NCI-H345 treated with DMSO at 0.1 percent for 48 hours (cell line): ENCODE results near the gene TIPIN.
"Not testable (repeated sequence)": the region's sequence is repeated elsewhere in the genome, so short reads cannot be mapped to it uniquely, and the experiment has no call there.

Experiments
- DNase-seq: peaks from one replicate; lab custom pipeline; 2025; ENCODE audit not compliant: unreplicated experiment; lab: John Stamatoyannopoulos, UW

TIPIN gene

DNA sequence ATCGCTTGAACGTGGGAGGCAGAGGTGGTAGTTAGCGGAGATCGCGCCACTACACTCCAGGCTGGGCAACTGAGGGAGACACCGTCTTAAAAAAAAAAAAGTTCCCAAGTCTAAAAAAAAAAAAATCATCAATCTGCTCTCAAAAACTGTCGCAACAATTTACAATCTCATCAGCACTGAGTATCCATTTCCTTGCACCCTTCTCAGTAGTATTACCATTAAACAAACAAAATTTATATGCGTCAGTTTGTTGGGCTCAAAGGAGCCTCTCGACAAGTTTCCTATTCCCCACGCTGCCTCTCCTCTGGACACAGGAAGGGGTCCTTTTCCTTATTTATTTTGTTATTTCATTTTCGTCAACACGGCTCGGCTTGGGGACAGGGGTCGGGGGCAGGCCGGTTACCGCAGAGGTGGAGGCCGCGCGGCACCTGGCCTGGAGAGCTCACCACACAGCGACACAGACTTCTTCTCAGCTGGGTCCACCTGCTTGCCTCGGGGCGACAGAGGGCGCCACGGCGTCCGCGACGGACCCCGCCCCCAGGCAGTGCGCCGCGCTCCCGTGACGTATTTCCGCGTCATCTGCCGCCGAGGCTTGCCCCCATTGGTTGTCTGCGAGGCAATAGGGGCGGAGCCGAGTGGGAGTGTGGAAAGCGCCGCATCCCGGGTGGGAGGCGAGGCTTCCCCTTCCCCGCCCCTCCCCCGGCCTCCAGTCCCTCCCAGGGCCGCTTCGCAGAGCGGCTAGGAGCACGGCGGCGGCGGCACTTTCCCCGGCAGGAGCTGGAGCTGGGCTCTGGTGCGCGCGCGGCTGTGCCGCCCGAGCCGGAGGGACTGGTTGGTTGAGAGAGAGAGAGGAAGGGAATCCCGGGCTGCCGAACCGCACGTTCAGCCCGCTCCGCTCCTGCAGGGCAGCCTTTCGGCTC lies 30.0 kb upstream of the TIPIN start, which contains the start of gene MAP2K1:
Gene MAP2K1 (plus strand): TSS at position 709 of the 920 bp plus-strand sequence. CDS start 436 bp downstream, outside the sequence.
- DNase-seq: peak; percentile 91

DNA sequence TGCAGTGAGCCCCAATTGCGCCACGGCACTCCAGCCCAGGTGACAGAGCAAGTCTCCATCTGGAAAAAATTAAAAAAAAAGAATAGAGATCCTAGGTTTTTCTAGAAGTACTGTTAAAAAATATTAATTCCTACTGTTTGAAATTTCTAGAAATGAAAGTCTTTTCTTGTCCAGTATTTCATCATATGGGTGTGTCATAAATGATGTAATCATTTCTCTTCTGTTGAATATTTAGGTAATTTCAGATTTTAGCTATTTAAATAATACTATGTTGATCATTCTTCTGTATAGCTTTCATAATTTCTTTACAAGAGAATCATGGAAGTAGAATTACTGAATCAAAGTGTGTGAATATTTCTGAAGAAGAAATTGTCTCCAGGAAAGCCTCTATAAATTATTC lies 24.9 kb upstream of the TIPIN start:
- not testable (repeated sequence) for DNase-seq

DNA sequence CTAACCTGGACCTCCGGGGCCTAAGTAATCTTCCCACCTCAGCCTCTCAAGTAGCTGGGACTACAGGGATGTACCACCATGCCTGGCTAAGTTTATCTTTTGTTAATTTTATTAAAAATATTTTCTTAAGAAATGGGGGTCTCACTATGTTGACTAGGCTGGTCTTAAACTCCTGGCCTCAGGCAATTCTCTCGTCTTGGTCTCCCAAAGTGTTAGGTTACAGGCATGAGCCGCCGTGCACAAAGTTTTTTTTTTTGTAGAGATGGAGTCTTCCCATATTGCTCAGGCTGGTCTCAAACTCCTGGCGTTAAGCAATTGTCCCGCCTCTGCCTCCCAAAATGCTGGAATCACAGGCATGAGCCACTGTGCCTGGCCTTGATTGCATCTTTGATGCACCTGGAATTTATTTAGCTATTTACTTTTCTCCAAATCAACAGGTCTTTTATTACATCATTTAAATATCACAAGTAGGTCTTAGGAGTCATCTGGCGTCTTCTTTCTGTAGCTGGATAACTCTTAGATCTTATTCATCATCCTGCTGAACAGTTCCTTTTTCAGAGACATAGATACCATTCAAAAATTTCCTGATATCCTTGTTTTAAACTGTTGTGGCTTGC lies 22.4 kb upstream of the TIPIN start:
- no peak for DNase-seq

DNA sequence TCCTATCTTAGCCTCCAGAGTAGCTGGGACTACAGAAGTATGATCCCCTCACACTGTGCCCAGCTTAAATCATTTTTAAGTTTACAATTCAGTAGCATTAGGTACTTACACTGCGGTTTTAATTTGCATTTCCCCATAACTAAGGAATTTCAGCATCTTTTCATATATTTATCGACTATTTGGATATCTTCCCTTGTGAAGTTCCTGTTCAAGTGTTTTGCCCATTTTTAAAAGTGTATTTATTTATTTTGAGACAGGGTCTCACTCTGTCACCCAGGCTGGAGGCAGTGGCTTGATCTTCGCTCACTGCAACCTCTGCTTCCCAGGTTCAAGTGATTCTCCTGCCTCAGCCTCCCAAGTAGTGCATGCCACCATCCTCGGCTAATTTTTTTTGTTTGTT lies 17.7 kb upstream of the TIPIN start:
- no peak for DNase-seq

GRCh38 chr15:66369773-66370651 lies 13.5 kb upstream of the TIPIN start:
- DNase-seq: no peak

- no peak for DNase-seq
Observed at GRCh38 chr15:66364944-66365528, 8.6 kb upstream of the TIPIN start.

DNA sequence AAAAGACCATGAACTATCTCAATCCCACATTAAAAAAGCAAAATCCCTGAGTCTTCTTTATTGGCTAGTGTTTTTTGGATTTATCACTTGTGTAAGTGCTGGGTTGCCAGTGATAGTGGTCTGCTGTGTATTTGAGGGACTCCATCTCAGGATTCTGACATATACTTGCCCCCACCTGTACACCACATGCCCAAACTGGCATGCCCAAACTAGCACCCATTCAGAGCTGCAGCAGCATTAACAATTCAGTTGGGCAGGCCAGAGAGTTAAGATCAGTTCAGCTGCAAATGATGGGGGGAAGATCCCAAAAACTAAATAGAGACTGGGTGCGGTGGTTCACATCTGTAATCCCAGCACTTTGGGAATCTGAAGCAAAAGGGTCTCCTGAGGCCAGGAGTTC lies 6.3 kb upstream of the TIPIN start:
- no peak for DNase-seq

DNA sequence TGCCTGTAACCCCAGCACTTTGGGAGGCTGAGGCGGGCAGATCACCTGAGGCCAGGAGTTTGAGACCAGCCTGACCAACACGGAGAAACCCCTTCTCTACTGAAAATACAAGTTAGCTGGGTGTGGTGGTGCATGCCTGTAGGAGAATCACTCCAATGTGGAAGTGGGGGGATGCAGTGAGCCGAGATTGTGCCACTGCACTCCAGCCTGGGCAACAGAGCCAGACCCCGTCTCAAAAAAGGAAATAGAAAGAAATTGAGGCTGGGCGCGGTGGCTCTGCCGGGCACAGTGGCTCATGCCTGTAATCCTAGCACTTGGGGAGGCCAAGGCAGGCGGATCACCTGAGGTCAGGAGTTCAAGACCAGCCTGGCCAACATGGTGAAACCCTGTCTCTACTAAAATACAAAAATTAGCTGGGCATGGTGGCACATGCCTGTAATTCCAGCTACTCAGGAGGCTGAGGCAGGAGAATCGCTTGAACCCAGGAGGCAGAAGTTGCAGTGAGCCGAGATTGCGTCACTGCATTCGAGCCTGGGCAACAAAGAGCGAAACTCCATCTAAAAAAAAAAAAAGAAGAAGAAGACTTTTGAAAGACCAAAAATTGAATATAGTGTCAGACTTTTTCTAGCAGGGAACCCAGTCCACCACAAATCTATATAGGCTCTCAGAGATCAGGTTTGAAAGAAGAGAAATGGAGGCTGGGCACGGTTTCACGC lies 5.4 kb upstream of the TIPIN start:
- not testable (repeated sequence) for DNase-seq

GRCh38 chr15:66359740-66360139 lies 3.3 kb upstream of the TIPIN start:
- no peak for DNase-seq

- DNase-seq: no peak
Observed at GRCh38 chr15:66356077-66356358, 467 bp downstream of the TIPIN start.

GRCh38 chr15:66348530-66348929 lies 8.0 kb downstream of the TIPIN start:
- not testable (repeated sequence) for DNase-seq

DNA sequence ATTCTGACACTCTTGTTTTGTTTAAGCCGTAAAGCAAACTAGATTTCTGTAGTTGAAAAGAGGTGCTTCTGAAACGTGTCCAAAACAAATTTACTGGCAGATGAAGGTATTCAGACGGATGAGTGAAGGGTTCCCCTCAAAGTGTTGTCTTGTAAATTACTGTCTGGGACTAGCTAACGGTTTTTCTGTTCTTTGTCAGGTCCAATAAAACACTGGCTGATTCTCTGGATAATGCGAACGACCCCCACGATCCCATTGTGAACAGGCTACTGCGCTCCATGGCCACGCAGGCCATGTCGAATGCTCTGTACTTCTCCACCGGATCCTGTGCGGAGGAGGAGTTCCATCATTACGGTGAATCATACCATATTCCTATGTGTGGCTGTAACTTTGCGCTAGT lies 27.7 kb downstream of the TIPIN start:
- no peak for DNase-seq

DNA sequence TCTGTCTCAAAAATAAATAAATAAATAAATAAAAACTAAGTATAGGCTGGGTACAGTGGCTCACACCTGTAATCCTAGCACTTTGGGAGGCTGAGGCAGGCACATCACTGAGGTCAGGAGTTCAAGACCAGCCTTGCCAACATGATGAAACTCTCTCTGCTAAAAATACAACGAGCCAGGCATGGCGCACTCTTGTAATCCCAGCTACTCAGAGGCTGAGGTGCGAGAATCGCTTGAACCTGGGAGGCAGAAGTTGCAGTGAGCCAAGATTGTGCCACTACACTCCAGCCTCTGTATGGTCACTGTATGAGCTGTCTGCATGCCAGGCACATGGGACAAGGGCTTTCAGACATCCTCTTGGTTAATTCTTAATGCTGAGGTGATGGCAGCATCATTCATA lies 28.7 kb downstream of the TIPIN start:
- no peak for DNase-seq

GRCh38 chr15:66326051-66326450 lies 30.4 kb downstream of the TIPIN start:
- DNase-seq: no peak

DNA sequence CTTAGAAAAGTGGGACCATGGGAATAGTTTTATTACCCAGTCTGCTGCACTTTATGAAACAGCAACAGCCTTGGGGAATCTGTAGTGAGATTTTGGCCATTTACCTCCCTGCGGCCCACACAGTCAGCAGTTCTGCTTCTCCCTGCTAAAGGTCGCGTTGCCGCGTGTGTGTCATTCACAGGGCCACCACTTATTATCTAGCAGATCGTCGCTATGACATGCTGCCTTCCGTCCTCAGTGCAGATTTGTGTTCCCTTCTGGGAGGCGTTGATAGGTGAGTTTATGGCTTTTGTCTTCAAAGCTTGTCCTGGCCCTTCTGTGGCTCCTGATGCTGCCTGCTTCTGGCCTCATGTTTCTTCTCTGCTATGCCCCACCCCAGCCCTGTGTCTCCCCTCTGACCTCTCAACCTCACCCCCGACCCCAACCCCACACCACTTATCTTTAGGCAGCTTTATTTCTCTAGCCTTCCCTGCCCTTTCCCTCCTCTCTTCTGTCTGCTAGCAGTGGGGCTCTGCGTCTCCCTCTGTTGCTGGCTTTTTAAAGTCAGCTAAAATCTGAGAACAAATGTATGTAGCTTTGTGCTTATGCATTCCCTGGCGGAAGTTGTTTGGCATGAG lies 33.1 kb downstream of the TIPIN start:
- DNase-seq: no peak

DNA sequence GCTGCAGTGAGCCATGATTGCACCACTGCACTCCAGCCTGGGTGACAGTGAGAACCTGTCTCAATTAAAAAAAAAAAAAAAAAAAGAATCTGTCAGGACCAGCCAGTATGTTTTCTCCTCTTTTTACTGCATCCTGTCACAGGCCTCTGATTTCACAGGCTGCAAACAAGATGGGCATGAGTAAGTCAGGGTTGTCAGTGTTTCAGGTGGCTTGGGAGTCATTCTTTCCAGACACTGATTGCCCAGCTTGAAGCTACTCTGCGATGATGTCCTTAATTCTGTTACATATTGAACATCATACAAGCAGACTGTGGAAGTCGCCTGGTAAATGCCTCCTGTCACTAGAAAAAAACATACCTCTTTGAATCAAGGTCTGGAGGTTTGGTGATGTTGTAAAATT lies 44.3 kb downstream of the TIPIN start:
- DNase-seq: no peak

- DNase-seq: no peak
Observed at GRCh38 chr15:66310786-66311185, 45.7 kb downstream of the TIPIN start.

DNA sequence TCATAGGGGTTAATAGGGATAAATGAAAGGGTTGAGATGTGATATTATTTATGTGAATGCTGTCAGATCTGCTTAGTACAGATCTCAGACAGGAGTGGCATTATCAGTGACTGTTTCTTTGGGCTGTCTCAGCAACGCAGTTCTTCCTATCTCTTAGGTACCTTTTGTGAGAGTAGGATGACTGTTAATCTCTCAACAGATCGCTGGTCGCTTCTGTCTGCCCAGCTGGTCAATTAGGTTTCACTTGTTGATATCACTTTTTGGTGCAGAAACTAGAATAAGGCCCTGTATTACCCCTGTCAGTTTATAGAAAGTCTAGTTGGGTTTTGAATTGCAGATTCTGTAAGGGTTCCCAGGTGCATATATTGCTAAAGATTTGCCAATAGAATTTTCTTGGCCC lies 46.7 kb downstream of the TIPIN start:
- no peak for DNase-seq

- DNase-seq: no peak
Observed at GRCh38 chr15:66308531-66308930, 48.0 kb downstream of the TIPIN start.

GRCh38 chr15:66306381-66306780 lies 50.1 kb downstream of the TIPIN start:
- no peak for DNase-seq
